PC-3 (cell line): ENCODE measurements around the gene GULP1.

Experiments used
- CTCF ChIP-seq: fragments of 300-600 bp; sonication (generic); conservative IDR thresholded peaks from 2 replicates; pipeline ENCODE4 v1.5.1; 2017; ENCODE audit warnings: antibody characterized with exemption, low read depth, mild to moderate bottlenecking, low read length
- EZH2 ChIP-seq: fragments of 300-600 bp; sonication (generic); IDR thresholded peaks from one replicate; pipeline ENCODE4 v1.6.1; 2017; ENCODE audit warnings: antibody characterized with exemption, mild to moderate bottlenecking, low read length; ENCODE audit not compliant: unreplicated experiment
- EZH2phosphoT487 ChIP-seq: fragments of 300-600 bp; sonication (generic); IDR thresholded peaks from 2 replicates; pipeline ENCODE4 v1.6.1; 2018; ENCODE audit warnings: mild to moderate bottlenecking, antibody characterized with exemption, low read length, borderline replicate concordance

GRCh38 chr2:188426121-188426520, 134.4 kb downstream of the GULP1 start:
- no peak for TF ChIP-seq EZH2phosphoT487
- no peak for TF ChIP-seq CTCF
- TF ChIP-seq EZH2, result no peak
